GM06990 (cell line): ENCODE measurements around the gene TRIM38.

ENCODE experiments used
- DNase-seq: peaks from one replicate; pipeline ENCODE4 v3.0.0-alpha.2; 2011; ENCODE audit not compliant: insufficient read length; ENCODE audit errors: extremely low read depth
- H3K27me3 ChIP-seq: replicated peaks from 2 replicates; pipeline ENCODE4 v1.6.0; 2011; ENCODE audit warnings: low read length; ENCODE audit not compliant: control insufficient read depth, insufficient read depth
- H3K36me3 ChIP-seq: 2 replicates; pipeline ENCODE4 v1.5.1; 2011; ENCODE audit warnings: low read length; ENCODE audit not compliant: control insufficient read depth, insufficient read depth
- H3K4me3 ChIP-seq: replicated peaks from 2 replicates; pipeline ENCODE4 v1.5.1; 2011; ENCODE audit warnings: low read depth, mild to moderate bottlenecking, control low read depth, low read length
- CTCF ChIP-seq: IDR thresholded peaks from 2 replicates; pipeline ENCODE4 v1.5.1; 2011; ENCODE audit warnings: low read length, control low read depth, mild to moderate bottlenecking, inconsistent platforms; ENCODE audit not compliant: insufficient read depth, poor library complexity, severe bottlenecking

The TRIM38 gene

GRCh38 chr6:26029570-26029856 lies 66.9 kb downstream of the TRIM38 start:
- DNase-seq: no peak
- Histone ChIP-seq H3K27me3 (no peaks in the 10 kb centered on the region), H3K36me3 (no peaks in the 10 kb centered on the region), H3K4me3 (no peak overlapping the region)
- TF ChIP-seq CTCF: no peak

- H3K4me3 ChIP-seq: no peak overlapping the region; the same call in 1 of the 2 replicates
- no peaks in the 10 kb centered on the region for H3K27me3 ChIP-seq
- DNase-seq: no peak
- TF ChIP-seq CTCF: no peak
- H3K36me3 ChIP-seq: no peaks in the 10 kb centered on the region
These were observed 67.5 kb downstream of the TRIM38 start for GRCh38 chr6:26029857-26030653.

DNA sequence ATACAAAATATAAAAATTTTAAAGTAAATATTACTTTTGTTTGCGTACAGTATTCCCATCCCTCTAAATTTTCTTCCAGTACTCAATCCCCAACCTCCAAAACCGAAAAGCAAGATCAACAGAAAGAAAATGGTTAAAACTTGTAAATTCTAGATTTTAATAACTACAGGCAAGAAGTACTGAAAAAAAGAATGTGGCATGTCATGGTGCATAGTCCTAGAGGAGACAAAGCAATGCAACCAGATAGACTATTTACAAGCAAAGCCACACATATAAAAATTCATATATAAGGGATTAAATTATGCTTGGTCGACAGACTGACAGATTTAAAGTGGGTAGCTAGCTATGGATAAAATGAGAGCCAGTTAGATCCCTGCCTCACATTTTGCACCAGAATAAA lies 68.1 kb downstream of the TRIM38 start:
- Histone ChIP-seq H3K4me3 (peak overlapping the region; percentile 48), H3K36me3 (no peaks in the 10 kb centered on the region), H3K27me3 (no peaks in the 10 kb centered on the region)
- no peak for DNase-seq
- no peak for TF ChIP-seq CTCF

GRCh38 chr6:26031151-26031594 lies 68.6 kb downstream of the TRIM38 start:
- TF ChIP-seq CTCF: no peak
- Histone ChIP-seq H3K4me3 (peak overlapping the region; percentile 61), H3K27me3 (no peaks in the 10 kb centered on the region), H3K36me3 (no peaks in the 10 kb centered on the region)
- no peak for DNase-seq

- TF ChIP-seq CTCF: peak; percentile 39
- DNase-seq: peak; percentile 96
- Histone ChIP-seq H3K36me3 (no peaks in the 10 kb centered on the region), H3K27me3 (no peaks in the 10 kb centered on the region), H3K4me3 (peak overlapping the region; percentile 61)
These were observed 69.2 kb downstream of the TRIM38 start for GRCh38 chr6:26031595-26032339.
